NCI-H226 (cell line): Measurements from ENCODE around the gene SRP68.
A peak's percentile ranks its signal among the peaks of the same experiment; 100 is the strongest.
"Not testable (repeated sequence)": the region's sequence is repeated elsewhere in the genome, so short reads cannot be mapped to it uniquely, and the experiment has no call there.

Experiments used
- DNase-seq: peaks from one replicate; pipeline ENCODE4 v3.0.0-alpha.2; 2015

The SRP68 gene

DNA sequence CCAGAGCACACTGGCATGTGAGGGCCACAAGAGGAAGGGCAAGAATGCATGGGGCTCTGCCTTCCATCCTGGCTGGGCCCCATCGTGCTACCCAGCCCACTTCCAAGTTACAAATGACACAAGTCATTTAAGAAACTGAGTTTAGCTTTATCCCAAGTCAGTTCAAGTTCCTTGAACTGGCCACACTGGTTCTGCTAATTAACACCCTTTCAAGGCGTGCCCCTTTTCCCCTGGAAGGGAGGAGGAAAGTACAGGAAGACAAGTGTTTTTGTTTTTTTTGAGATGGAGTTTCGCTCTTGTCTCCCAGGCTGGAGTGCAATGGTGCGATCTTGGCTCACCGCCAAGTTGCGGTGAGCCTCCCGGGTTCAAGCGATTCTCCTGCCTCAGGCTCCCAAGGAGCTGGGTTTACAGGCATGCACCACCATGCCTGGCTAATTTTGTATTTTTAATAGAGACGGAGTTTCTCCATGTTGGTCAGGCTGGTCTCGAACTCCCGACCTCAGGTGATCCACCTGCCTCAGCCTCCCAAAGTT is 27.8 kb downstream of the SRP68 start:
- DNase-seq: not testable (repeated sequence)

GRCh38 chr17:76042868-76043267 is 29.4 kb downstream of the SRP68 start:
- not testable (repeated sequence) for DNase-seq

- no peak for DNase-seq
These were observed 31.9 kb downstream of the SRP68 start for GRCh38 chr17:76040376-76040775.

DNA sequence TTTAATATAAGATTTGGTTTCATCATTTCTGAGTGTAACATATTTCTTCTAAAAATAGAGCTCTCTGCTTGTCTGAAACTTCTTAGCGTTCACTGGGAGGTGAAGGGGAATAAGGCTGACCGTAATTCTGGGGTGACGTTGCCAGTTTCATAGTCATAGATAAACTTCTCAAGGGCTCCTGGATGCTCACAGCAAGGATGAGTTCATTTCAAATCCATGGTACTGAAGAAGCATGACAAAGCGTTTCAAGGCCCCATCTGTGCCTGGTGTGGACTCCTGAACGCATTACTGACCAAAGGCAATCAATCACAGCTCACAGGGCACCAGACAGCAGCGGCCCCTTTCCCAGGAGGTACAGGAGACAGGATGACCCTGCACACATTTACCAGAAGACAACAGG is 33.2 kb downstream of the SRP68 start:
- DNase-seq: no peak

GRCh38 chr17:76038050-76038449 is 34.3 kb downstream of the SRP68 start:
- no peak for DNase-seq

DNA sequence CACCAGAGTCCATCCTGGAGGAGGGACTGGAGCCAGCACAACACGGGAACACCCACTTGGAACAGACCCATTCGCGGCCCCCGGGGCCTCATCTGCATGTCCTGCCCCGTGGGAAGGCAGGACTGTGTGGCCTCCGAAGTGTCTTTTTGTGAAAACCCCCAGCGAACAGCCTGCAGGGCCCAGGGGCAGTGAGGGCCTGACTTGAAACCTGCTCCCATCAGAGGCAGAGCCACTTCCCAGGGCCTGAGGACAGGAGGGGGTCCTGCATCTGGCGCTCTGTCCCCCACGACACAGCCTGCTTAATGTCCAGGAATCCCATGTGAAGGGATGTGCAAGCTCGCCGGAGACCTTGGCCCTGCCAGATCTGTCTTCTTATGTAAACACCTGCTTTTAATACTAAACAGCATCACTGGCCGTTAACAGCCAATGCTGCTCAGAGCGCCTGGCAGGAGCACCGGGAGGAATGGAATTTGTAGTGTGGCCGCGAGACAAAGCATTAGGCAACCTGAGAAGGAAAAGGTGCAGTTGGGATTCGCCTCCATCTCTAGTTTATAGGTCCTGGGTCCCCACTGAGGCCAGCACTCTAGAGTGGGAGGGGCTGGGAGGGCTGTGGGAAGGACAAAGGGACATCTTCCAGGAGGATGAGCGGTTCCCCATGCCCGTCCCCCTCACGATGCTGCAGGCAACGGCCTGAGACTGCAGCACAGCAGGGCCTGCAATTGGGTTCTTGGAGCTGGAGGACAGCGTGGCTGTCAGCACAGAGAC is 35.6 kb downstream of the SRP68 start:
- no peak for DNase-seq

GRCh38 chr17:76034428-76035350 is 37.6 kb downstream of the SRP68 start:
- no peak for DNase-seq

DNA sequence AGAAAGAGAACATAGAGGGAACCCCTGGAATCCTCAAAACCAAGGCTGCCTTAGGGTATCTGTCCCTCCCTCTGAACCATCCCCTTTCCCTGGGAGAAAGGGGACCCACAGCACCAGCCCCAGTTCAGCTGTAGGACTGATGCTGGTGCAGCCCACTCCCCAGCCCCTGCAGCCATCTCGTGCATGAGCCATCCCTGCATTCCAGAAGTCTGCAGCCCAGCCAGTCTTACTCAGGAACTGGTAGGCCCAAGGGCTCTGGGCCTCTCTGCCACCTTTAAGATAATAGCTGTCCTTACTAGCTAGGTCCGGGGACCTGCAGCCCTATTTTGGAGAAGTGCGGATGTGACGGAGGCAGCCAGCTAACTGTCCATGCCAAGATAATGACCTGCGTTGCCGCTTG is 39.2 kb downstream of the SRP68 start:
- no peak for DNase-seq

DNA sequence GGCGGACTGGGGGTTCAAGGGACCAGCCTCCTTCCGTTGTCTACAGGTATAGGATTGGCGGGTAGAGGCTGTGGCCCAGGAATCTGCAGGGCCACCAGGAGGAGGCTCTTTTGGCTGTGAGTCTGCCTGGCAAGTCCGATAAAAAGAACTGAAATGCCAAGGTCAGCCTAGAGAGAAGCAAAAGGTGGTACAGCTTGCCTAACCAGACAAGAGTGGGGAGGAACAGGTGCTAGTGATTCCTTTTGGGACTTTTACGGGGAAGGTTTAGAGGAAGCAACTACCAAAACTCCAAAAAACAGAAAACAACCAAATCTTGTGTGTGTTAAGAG is 39.6 kb downstream of the SRP68 start:
- DNase-seq: no peak

GRCh38 chr17:76032073-76032779 is 40.1 kb downstream of the SRP68 start:
- no peak for DNase-seq

- DNase-seq: peak; percentile 79
These were observed 45.0 kb downstream of the SRP68 start, which contains the start of gene EVPL for GRCh38 chr17:76027159-76027839. EVPL (minus strand) TSS chr17:76027306; CDS start chr17:76027198, 108 bp downstream.

- DNase-seq: no peak
These were observed 45.6 kb downstream of the SRP68 start for GRCh38 chr17:76026714-76027158.

DNA sequence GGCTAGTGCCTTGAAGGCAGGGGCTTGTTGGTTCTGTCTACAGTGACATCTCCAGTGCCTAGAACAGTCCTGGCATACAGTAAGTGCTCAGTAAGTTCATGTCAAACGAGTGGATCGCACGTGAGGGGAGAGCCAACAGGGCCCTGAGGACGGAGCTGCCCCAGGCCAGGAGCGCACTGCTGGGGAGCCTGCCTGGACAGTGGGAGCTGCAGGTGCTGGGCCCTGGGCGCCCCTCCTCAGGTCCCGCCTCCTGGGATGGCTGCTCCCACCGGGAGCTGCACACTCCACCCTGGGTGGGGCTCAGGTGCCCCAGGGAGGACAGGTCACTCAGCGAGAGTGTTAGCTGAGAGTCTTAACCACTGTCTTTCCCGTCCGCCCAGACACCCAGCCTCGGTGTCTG is 47.0 kb downstream of the SRP68 start:
- no peak for DNase-seq

GRCh38 chr17:76024353-76024752 is 48.0 kb downstream of the SRP68 start:
- DNase-seq: no peak

DNA sequence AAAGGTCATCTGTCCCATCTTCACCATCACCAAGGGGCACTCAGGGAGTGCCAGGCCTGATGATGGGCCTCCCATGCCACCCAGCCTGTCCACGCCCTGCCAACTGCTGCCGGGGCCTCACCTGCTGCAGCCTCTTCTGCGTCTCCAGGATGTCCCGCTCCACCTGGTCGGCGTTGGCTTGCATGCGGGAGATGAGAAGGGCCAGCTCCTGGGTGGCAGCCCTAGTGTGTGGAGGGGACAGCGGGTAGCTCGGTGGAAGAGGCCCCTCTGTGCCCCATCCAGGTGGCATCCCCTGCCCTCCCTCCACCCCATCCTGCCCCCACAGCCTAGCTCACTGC is 48.4 kb downstream of the SRP68 start:
- no peak for DNase-seq

DNA sequence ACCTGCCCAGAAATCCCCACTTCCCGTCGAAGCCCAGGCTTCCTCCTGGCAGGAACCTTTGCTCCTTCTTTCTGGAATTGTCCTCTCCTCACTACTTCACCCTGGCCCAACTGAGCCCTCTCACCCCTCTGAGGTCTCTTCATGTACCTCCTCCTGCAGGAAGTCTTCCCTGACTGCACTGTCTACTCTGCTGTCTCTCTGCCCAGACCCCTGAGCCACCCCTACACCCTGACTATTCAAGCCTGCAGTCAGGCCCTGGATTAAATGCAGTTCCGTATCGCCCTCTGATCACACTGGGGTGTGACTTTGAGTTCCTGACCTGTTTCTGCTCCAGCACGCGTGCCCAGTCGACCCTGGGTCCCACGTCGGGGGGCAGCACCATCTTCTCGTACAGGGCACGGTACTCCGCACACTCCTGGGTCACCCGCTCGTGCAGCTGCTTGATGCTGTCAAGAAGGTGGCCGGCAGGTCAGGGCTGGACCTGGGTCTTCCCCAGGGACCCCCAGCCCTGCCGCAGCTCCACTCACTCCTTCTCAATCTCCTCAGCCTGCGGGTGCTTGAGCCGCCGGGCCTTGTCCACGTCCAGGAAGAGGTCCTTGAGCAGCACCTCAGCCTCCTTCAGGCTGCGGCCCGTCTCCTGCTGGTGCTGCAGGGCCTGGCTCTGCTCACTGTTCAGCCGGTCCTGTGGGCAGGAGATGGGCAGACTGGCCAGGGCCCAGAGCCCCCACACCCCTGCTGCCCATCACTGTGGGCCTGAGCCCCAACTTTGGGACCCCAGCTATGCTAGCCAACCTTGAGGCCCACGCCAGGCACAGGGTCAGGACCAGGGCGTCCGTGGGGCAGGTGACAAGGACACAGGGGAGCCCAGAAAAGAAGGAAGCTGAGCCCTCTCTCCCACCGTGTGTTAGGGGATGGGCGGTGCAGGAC is 49.1 kb downstream of the SRP68 start:
- DNase-seq: no peak

- no peak for DNase-seq
These were observed 50.0 kb downstream of the SRP68 start for GRCh38 chr17:76022285-76022684.

DNA sequence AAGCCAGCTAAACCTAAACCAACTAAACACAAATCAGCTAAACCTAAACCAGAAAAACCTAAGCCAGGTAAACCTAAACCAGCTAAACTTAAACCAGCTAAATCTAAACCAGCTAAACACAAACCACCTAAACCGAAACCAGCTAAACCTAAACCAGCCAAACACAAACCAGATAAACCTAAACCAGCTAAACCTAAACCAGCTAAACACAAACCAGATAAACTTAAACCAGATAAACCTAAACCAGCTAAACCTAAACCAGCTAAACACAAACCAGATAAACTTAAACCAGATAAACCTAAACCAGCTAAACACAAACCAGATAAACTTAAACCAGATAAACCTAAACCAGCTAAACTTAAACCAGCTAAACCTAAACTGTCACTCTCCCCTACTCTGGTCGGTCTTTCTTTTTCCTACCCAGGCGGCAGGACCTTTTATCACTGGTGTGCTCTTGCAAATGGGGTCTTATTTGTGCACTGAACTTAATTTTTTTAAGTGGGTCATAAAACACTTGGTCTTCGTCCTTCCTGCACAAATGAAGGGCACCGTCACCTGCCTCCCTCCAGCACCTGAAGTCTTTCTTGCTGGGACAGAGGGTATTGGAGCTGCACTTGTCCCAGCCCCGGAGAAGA is 52.4 kb downstream of the SRP68 start:
- no peak for DNase-seq

- DNase-seq: no peak
These were observed 53.5 kb downstream of the SRP68 start for GRCh38 chr17:76018801-76019200.

DNA sequence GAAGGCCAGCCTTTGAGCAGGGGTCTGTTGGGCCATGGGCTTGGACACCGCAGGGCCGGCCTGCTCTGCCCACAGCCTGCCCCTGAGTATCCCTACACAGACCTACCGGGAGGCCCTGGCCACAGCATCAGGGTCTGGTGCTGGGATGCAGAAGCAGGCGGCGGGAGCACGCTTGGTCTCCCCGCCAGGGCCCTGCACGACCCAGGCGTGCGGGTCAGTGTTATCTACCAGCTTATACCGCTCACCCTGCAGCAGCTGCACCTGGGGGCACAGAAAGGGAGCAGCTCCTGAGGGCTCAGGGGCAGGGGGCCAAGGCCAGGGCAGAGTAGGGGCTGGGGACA is 54.0 kb downstream of the SRP68 start:
- DNase-seq: no peak
